Upper lobe of left lung (tissue), 6 donors: ENCODE results near the gene KCNN4. TPM values are rescaled to one million over a fixed set of nuclear protein-coding genes. Genes with fewer than 3 reads are reported as not detected.
A peak's percentile ranks its signal among the peaks of the same experiment; 100 is the strongest.
"Not testable (repeated sequence)": the region's sequence is repeated elsewhere in the genome, so short reads cannot be mapped to it uniquely, and the experiment has no call there.

ENCODE experiments used
- ATAC-seq, 2 donors: fragments of 200-7000 bp; cut with Tn5 transposase; one replicate each; pipeline ENCODE4 v1.9.1; 2022; ENCODE audit warnings: mild to moderate bottlenecking in 2 of 2, moderate library complexity in 2 of 2; ENCODE audit not compliant: low FRiP score in 2 of 2
- DNase-seq, 2 donors: peaks; one replicate each; pipeline ENCODE4 v3.0.0-alpha.2; 2019 to 2020
- H3K27ac ChIP-seq, 4 donors: fragments of 200-600 bp; sonication (generic); one replicate each; pipeline ENCODE4 v1.5.1; 2016 to 2019
- H3K27me3 ChIP-seq, 4 donors: fragments of 200-600 bp; sonication (generic); one replicate each; pipeline ENCODE4 v1.5.1; 2017 to 2019
- H3K36me3 ChIP-seq, 4 donors: fragments of 200-600 bp; sonication (generic); one replicate each; pipeline ENCODE4 v1.5.1; 2016 to 2019
- H3K4me1 ChIP-seq, 4 donors: fragments of 200-600 bp; sonication (generic); one replicate each; pipeline ENCODE4 v1.5.1; 2018 to 2019
- H3K4me3 ChIP-seq, 4 donors: fragments of 200-600 bp; sonication (generic); one replicate each; pipeline ENCODE4 v1.5.1; 2017 to 2019; ENCODE audit warnings: mild to moderate bottlenecking in 2 of 4, moderate library complexity in 1 of 4
- H3K9me3 ChIP-seq, 4 donors: fragments of 200-600 bp; sonication (generic); one replicate each; pipeline ENCODE4 v1.5.1; 2018 to 2019
- EP300 ChIP-seq, 4 donors: sonication (generic); formaldehyde crosslinking; IDR thresholded peaks; one replicate each; pipeline ENCODE4 v1.5.1; 2017; ENCODE audit warnings: antibody characterized with exemption in 4 of 4, control low read depth in 2 of 4
- POLR2A ChIP-seq, 4 donors: fragments of 450-650 bp; IDR thresholded peaks; one replicate each; pipeline ENCODE4 v1.5.1; 2016 to 2017; ENCODE audit warnings: antibody characterized with exemption in 4 of 4, mild to moderate bottlenecking in 2 of 4
- POLR2AphosphoS5 ChIP-seq, 2 donors: sonication (generic); formaldehyde crosslinking; IDR thresholded peaks; one replicate each; pipeline ENCODE4 v1.5.1; 2017; ENCODE audit warnings: antibody characterized with exemption in 2 of 2
- WGBS, 2 donors: methylation state at CpG; one replicate each; pipeline ENCODE4 v1.1.5; 2017 to 2018; 5-methylcytosine and 5-hydroxymethylcytosine counted together
- total RNA-seq, 6 donors: library from RNA; depleted of rRNA in 4 of 6; stranded (reverse); fragments of >200 nt in 4 of 6; gene quantifications; one replicate each; pipeline versions ENCODE4 v1.1.0 to v1.2.1, GENCODE V29; 2016 to 2021
- TF ChIP-seq, protein P1 (sequence below), 6 experiments: fragments of 450-650 bp in 4 of 6; fragments of 200-600 bp in 2 of 6; sonication (generic) in 2 of 6; IDR thresholded peaks; one replicate each; pipeline ENCODE4 v1.5.1; 2016 to 2019; ENCODE audit warnings: antibody characterized with exemption in 6 of 6
- donor health status: DM: no; HTN: no; CAD: no; lungs with moderate emphysema.
- donor health status: DM: no; HTN: yes; CAD: no; lungs with severe emphysema.

The KCNN4 gene
- total RNA-seq, 6 donors from 2014 or later = 4.7 to 43.0 (median 10.4) TPM

DNA sequence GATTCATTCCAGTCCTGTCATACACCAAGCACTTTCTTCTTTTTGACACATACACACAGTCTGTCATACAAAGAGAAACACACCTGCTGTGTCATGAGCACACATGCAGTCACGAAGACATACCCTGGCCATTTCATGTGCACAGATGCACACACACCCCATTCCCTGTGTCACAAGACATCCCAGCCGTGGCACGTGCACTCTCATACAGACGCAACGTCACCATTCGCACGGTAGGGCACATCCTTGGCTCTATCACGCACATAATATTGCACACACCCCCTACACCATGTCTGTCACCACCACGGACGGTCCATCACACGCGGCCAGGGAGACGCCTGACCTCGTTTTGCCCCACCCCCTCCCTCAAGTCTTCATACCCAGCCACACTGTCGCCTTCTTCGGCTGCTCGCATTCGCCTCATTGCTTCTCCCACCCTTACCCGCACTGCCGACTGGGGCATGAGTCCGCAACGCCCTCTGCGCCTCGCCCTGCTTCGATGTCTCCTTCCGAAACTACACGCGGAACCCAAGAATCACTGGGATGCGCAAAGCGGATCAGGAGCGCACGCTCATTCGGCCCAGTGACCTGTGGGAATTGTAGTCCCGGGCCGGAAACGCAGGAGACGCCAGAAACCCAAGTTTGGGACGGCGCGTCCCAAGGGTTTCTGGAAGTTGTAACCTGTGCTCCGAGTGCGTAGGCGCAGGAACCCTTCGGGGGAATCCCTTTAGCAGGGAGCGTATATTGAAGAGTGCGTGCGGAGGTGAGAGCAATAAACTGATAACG lies 39.5 kb upstream of the KCNN4 start:
- Histone ChIP-seq H3K4me1 (peaks cover 0 to 10% (median 3%) of the 10 kb centered on the region in 4 donors), H3K27me3 (no peaks in the 10 kb centered on the region), H3K27ac (no peak overlapping the region), H3K9me3 (no peaks in the 10 kb centered on the region), H3K36me3 (no peaks in the 10 kb centered on the region), H3K4me3 (peak overlapping the region; percentile 14 to 57 (median 38))
- 19 to 33% methylated on average over 22 to 48 of the region's 48 CpGs for WGBS, 2 donors
- TF ChIP-seq EP300 (IDR thresholded peaks at IDR 0.05) (no peak), POLR2A (IDR thresholded peaks at IDR 0.05) (no peak), POLR2AphosphoS5 (IDR thresholded peaks at IDR 0.05) (peak in 1 of 2 donors; percentile 10)
- TF ChIP-seq, protein P1, sequence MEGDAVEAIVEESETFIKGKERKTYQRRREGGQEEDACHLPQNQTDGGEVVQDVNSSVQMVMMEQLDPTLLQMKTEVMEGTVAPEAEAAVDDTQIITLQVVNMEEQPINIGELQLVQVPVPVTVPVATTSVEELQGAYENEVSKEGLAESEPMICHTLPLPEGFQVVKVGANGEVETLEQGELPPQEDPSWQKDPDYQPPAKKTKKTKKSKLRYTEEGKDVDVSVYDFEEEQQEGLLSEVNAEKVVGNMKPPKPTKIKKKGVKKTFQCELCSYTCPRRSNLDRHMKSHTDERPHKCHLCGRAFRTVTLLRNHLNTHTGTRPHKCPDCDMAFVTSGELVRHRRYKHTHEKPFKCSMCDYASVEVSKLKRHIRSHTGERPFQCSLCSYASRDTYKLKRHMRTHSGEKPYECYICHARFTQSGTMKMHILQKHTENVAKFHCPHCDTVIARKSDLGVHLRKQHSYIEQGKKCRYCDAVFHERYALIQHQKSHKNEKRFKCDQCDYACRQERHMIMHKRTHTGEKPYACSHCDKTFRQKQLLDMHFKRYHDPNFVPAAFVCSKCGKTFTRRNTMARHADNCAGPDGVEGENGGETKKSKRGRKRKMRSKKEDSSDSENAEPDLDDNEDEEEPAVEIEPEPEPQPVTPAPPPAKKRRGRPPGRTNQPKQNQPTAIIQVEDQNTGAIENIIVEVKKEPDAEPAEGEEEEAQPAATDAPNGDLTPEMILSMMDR (IDR thresholded peaks at IDR 0.05) = no peak
- DNase-seq (peak in 1 of 2 donors; percentile 54), ATAC-seq (peak in 1 of 2 donors; percentile 79)

DNA sequence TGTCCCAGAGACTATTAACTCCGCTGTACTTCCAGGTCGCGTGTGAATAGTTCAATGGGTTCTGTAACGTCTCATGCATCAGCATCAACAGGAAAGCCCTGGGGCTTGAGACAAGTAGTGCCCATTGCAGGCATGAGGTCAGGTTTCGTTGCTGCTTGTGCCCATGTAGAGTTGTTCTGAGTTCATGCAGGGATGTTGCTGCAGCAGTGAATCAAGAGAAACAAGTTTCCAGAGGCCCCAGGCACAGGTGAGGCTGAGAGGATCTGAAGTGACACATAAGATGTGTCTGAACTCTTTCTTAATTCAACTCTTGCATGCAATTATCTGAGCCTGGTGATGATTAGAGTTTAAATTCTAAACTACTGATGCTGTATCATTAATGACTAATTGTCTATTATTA lies 37.7 kb upstream of the KCNN4 start:
- Histone ChIP-seq H3K27ac (no peak overlapping the region), H3K9me3 (no peaks in the 10 kb centered on the region), H3K36me3 (no peaks in the 10 kb centered on the region), H3K4me1 (peaks cover 0 to 10% (median 3%) of the 10 kb centered on the region in 4 donors), H3K27me3 (no peaks in the 10 kb centered on the region), H3K4me3 (no peak overlapping the region)
- 89% methylated on average over 5 of the region's 5 CpGs for WGBS, 2 donors
- no peak for TF ChIP-seq POLR2AphosphoS5 (IDR thresholded peaks at IDR 0.05)
- TF ChIP-seq POLR2A (IDR thresholded peaks at IDR 0.05) = no peak
- TF ChIP-seq, protein P1 (IDR thresholded peaks at IDR 0.05) = no peak
- no peak for TF ChIP-seq EP300 (IDR thresholded peaks at IDR 0.05)
- DNase-seq = no peak
- ATAC-seq = no peak

DNA sequence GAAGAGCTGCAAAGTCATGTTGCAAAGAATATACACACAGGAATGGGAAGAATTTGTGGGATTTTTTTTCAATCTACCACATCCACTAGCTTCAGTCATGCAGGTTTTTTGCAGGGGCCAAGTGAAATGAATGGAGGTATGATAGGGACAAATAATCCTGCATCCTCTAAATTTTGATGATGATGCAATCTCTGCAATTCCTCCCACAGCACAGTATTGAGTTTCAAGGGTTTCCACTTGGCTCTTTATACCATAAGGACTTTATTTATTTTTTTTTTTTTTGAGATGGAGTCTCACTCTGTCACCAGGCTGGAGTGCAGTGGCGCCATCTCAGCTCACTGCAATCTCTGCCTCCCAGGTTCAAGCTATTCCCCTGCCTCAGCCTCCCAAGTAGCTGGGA lies 36.7 kb upstream of the KCNN4 start:
- not testable (repeated sequence) for H3K36me3 ChIP-seq, DNase-seq, H3K9me3 ChIP-seq, H3K4me1 ChIP-seq, H3K4me3 ChIP-seq, H3K27ac ChIP-seq, ATAC-seq, H3K27me3 ChIP-seq
- 82 to 88% methylated on average over 1 of the region's 1 CpG for WGBS, 2 donors

DNA sequence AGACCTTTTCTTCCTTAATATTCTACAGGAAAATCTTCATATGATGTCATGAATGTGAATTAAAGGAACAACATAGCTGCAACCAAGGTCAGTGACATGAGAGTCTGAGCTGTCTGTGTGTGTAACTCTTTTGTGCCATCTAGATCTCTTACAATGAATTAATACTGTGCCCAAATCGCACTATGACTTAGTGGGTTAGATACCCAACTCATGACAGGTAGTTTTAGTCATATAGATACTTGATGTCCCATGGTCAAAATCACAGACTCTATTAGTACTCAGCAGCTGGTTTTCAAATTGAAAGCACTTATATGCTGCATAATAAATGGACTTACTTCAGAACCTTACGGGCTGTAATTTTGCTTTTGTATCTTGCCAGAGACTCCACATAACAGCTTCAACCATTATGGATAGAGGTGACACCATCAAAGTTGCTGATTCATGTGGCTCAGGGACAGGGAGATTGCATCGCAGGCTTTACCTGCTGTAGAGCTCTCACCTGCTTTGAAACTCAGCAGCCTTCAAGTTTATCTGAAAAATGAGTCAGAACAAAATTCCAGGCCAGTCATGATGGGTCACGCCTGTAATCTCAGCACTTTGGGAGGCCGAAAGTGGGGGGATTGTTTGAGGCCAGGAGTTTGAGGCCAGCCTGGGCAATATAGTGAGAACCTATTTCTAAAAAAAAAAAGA lies 34.0 kb upstream of the KCNN4 start:
- Histone ChIP-seq H3K9me3 (no peaks in the 10 kb centered on the region), H3K27ac (no peak overlapping the region), H3K27me3 (no peaks in the 10 kb centered on the region), H3K4me1 (no peaks in the 10 kb centered on the region), H3K36me3 (no peaks in the 10 kb centered on the region), H3K4me3 (no peak overlapping the region)
- no peak for ATAC-seq
- 79 to 84% methylated on average over 5 of the region's 5 CpGs for WGBS, 2 donors
- no peak for TF ChIP-seq POLR2A (IDR thresholded peaks at IDR 0.05)
- TF ChIP-seq EP300 (IDR thresholded peaks at IDR 0.05) = no peak
- TF ChIP-seq, protein P1 (IDR thresholded peaks at IDR 0.05) = no peak
- no peak for TF ChIP-seq POLR2AphosphoS5 (IDR thresholded peaks at IDR 0.05)
- DNase-seq = no peak

DNA sequence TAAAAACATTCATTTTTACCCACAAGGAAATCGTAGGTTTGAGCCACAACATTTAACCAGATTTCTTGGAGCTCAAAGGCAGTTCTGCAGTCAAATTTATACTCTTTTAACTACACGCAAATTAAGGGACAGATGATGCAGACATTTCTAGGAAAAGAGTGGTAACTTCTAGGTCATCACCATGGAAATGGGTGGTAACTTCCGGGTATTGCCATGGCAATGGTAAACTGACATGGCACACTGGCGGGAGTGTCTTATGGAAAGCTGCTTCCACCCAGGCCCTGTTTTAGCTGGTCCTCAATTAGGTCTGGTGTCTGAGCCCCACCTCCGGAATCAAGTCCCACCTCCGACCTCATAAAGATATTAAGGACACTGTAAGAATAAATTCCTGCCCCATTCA lies 31.9 kb upstream of the KCNN4 start:
- no peaks in the 10 kb centered on the region for H3K27me3 ChIP-seq
- H3K9me3 ChIP-seq = no peaks in the 10 kb centered on the region
- no peak overlapping the region for H3K4me3 ChIP-seq
- TF ChIP-seq EP300 (IDR thresholded peaks at IDR 0.05) (no peak), POLR2A (IDR thresholded peaks at IDR 0.05) (no peak), POLR2AphosphoS5 (IDR thresholded peaks at IDR 0.05) (no peak)
- TF ChIP-seq, protein P1 (IDR thresholded peaks at IDR 0.05) = no peak
- H3K27ac ChIP-seq = no peak overlapping the region
- ATAC-seq = no peak
- DNase-seq = no peak
- no peaks in the 10 kb centered on the region for H3K4me1 ChIP-seq
- WGBS, 2 donors = 63 to 76% methylated on average over 5 to 6 of the region's 6 CpGs
- no peaks in the 10 kb centered on the region for H3K36me3 ChIP-seq
